ENCODE data around the gene LRCH1. TPM values are rescaled to one million over a fixed set of nuclear protein-coding genes. Genes with fewer than 3 reads are reported as not detected.

LRCH1 gene
- total and polyA plus RNA-seq, 2 experiments from 2014 or later = 3.9 to 9.2 TPM

DNA sequence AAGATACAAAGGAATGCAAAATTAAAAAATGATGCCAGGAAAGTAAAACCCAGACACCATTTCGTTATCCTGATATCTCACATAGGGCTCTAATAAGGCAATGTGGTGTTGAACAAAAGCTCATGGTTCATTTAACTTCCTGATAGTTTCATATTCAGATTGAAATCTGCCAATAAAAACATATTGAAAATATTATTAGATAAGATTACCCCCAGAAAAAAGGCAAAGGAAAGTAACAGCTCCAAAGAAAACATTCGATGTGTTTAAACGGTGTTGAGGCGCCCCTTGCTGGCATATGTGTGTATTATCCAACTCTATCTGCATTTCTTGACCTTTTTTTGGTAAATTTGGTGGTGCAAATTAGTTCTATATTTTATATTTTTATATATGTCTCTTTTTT is 168.1 kb downstream of the LRCH1 start:
- TF ChIP-seq, protein P1, sequence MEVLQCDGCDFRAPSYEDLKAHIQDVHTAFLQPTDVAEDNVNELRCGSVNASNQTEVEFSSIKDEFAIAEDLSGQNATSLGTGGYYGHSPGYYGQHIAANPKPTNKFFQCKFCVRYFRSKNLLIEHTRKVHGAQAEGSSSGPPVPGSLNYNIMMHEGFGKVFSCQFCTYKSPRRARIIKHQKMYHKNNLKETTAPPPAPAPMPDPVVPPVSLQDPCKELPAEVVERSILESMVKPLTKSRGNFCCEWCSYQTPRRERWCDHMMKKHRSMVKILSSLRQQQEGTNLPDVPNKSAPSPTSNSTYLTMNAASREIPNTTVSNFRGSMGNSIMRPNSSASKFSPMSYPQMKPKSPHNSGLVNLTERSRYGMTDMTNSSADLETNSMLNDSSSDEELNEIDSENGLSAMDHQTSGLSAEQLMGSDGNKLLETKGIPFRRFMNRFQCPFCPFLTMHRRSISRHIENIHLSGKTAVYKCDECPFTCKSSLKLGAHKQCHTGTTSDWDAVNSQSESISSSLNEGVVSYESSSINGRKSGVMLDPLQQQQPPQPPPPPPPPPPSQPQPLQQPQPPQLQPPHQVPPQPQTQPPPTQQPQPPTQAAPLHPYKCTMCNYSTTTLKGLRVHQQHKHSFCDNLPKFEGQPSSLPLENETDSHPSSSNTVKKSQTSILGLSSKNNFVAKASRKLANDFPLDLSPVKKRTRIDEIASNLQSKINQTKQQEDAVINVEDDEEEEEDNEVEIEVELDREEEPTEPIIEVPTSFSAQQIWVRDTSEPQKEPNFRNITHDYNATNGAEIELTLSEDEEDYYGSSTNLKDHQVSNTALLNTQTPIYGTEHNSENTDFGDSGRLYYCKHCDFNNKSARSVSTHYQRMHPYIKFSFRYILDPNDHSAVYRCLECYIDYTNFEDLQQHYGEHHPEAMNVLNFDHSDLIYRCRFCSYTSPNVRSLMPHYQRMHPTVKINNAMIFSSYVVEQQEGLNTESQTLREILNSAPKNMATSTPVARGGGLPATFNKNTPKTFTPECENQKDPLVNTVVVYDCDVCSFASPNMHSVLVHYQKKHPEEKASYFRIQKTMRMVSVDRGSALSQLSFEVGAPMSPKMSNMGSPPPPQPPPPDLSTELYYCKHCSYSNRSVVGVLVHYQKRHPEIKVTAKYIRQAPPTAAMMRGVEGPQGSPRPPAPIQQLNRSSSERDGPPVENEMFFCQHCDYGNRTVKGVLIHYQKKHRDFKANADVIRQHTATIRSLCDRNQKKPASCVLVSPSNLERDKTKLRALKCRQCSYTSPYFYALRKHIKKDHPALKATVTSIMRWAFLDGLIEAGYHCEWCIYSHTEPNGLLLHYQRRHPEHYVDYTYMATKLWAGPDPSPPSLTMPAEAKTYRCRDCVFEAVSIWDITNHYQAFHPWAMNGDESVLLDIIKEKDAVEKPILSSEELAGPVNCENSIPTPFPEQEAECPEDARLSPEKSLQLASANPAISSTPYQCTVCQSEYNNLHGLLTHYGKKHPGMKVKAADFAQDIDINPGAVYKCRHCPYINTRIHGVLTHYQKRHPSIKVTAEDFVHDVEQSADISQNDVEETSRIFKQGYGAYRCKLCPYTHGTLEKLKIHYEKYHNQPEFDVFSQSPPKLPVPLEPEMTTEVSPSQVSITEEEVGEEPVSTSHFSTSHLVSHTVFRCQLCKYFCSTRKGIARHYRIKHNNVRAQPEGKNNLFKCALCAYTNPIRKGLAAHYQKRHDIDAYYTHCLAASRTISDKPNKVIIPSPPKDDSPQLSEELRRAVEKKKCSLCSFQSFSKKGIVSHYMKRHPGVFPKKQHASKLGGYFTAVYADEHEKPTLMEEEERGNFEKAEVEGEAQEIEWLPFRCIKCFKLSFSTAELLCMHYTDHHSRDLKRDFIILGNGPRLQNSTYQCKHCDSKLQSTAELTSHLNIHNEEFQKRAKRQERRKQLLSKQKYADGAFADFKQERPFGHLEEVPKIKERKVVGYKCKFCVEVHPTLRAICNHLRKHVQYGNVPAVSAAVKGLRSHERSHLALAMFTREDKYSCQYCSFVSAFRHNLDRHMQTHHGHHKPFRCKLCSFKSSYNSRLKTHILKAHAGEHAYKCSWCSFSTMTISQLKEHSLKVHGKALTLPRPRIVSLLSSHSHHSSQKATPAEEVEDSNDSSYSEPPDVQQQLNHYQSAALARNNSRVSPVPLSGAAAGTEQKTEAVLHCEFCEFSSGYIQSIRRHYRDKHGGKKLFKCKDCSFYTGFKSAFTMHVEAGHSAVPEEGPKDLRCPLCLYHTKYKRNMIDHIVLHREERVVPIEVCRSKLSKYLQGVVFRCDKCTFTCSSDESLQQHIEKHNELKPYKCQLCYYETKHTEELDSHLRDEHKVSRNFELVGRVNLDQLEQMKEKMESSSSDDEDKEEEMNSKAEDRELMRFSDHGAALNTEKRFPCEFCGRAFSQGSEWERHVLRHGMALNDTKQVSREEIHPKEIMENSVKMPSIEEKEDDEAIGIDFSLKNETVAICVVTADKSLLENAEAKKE (CRISPR knock-in tag; IDR thresholded peaks at IDR 0.05) = no peak
- TF ChIP-seq, protein P2, sequence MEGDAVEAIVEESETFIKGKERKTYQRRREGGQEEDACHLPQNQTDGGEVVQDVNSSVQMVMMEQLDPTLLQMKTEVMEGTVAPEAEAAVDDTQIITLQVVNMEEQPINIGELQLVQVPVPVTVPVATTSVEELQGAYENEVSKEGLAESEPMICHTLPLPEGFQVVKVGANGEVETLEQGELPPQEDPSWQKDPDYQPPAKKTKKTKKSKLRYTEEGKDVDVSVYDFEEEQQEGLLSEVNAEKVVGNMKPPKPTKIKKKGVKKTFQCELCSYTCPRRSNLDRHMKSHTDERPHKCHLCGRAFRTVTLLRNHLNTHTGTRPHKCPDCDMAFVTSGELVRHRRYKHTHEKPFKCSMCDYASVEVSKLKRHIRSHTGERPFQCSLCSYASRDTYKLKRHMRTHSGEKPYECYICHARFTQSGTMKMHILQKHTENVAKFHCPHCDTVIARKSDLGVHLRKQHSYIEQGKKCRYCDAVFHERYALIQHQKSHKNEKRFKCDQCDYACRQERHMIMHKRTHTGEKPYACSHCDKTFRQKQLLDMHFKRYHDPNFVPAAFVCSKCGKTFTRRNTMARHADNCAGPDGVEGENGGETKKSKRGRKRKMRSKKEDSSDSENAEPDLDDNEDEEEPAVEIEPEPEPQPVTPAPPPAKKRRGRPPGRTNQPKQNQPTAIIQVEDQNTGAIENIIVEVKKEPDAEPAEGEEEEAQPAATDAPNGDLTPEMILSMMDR (conservative IDR thresholded peaks at IDR 0.05; ENCODE audit: low read depth in 2 of 2) = peak; percentile 77 to 84
- no peaks in the 10 kb centered on the region for H3K4me1 Mint-ChIP-seq
- peak; percentile 73 for DNase-seq (ENCODE audit: low spot score)
- no peak overlapping the region for H3K27ac ChIP-seq (ENCODE audit: low read depth)
- H3K36me3 ChIP-seq (ENCODE audit: insufficient read depth) = peaks cover 11% of the 10 kb centered on the region; the same call in 1 of the 2 replicates
- no peaks in the 10 kb centered on the region for H3K27me3 ChIP-seq (ENCODE audit: insufficient read depth)
- H4K20me1 ChIP-seq (replicated peaks; ENCODE audit: insufficient read depth) = no peaks in the 10 kb centered on the region
- H3K4me3 ChIP-seq = no peak overlapping the region
- H3F3A ChIP-seq (replicated peaks; ENCODE audit: low read depth) = no peaks in the 10 kb centered on the region
- no peak overlapping the region for H3K4me3 Mint-ChIP-seq
- H3K4me1 ChIP-seq (ENCODE audit: insufficient read depth) = no peaks in the 10 kb centered on the region
- H3K9me3 Mint-ChIP-seq = no peaks in the 10 kb centered on the region
- H3K36me3 Mint-ChIP-seq (ENCODE audit: low read depth) = peaks cover 21% of the 10 kb centered on the region
- H3K27me3 Mint-ChIP-seq (ENCODE audit: insufficient read depth, low read depth, poor library complexity) = no peaks in the 10 kb centered on the region
- no peak for ATAC-seq
- no peaks in the 10 kb centered on the region for H3K79me2 ChIP-seq (replicated peaks; ENCODE audit: insufficient read depth)
- H3K9me2 ChIP-seq (ENCODE audit: insufficient read depth) = no peaks in the 10 kb centered on the region
- H3K27ac Mint-ChIP-seq = no peak overlapping the region
- H3K4me2 ChIP-seq = no peak overlapping the region
- no peak overlapping the region for H2AFZ ChIP-seq

DNA sequence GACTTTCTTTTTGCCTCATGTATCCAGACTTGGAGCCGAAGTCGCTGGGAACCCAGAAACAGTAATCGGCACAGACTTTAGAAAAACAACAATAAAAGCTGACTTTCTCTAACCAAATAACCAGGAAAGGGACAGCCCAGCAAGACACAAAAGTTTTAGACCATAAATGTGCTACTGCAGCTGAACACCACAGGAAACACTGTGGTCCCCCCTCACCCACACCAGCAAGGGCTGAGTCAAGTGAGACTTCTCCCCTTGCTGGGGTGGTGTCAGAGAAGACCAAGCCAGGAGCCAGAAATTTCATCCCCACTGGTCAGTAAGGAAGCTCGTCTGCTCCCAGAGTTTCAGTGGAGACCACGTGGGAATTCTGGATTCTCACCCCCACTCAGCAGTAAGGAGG is 173.4 kb downstream of the LRCH1 start:
- Histone ChIP-seq H3K36me3 (ENCODE audit: insufficient read depth) (peaks cover 11% of the 10 kb centered on the region; the same call in 1 of the 2 replicates), H3K27ac (ENCODE audit: low read depth) (no peak overlapping the region), H3F3A (replicated peaks; ENCODE audit: low read depth) (no peaks in the 10 kb centered on the region), H4K20me1 (replicated peaks; ENCODE audit: insufficient read depth) (no peaks in the 10 kb centered on the region), H3K4me3 (no peak overlapping the region), H3K9me2 (ENCODE audit: insufficient read depth) (no peaks in the 10 kb centered on the region), H3K4me2 (no peak overlapping the region), H2AFZ (no peak overlapping the region), H3K4me1 (ENCODE audit: insufficient read depth) (no peaks in the 10 kb centered on the region), H3K27me3 (ENCODE audit: insufficient read depth) (no peaks in the 10 kb centered on the region), H3K79me2 (replicated peaks; ENCODE audit: insufficient read depth) (no peaks in the 10 kb centered on the region)
- no peak for DNase-seq (ENCODE audit: low spot score)
- Mint-ChIP-seq H3K27ac (no peak overlapping the region), H3K9me3 (no peaks in the 10 kb centered on the region), H3K4me3 (no peak overlapping the region), H3K4me1 (no peaks in the 10 kb centered on the region), H3K36me3 (ENCODE audit: low read depth) (peaks cover 34% of the 10 kb centered on the region), H3K27me3 (ENCODE audit: insufficient read depth, low read depth, poor library complexity) (no peaks in the 10 kb centered on the region)
- ATAC-seq = no peak
- TF ChIP-seq POLR2AphosphoS5 (IDR thresholded peaks at IDR 0.05; ENCODE audit: low read depth) = no peak
- no peak for TF ChIP-seq CREB1 (CRISPR knock-in tag; IDR thresholded peaks at IDR 0.05; ENCODE audit: low read depth)
- TF ChIP-seq NANOG (IDR thresholded peaks at IDR 0.05; ENCODE audit: borderline replicate concordance) = no peak
- TF ChIP-seq, protein P2 (conservative IDR thresholded peaks at IDR 0.05; ENCODE audit: low read depth in 2 of 2) = no peak
